Eye (tissue), 1 donor: Measurements from ENCODE around the gene AZGP1.
"Not testable (repeated sequence)": the region's sequence is repeated elsewhere in the genome, so short reads cannot be mapped to it uniquely, and the experiment has no call there.

Source experiments
- DNase-seq: peaks from one replicate; pipeline ENCODE4 v3.0.0-alpha.2; 2015

Gene AZGP1

DNA sequence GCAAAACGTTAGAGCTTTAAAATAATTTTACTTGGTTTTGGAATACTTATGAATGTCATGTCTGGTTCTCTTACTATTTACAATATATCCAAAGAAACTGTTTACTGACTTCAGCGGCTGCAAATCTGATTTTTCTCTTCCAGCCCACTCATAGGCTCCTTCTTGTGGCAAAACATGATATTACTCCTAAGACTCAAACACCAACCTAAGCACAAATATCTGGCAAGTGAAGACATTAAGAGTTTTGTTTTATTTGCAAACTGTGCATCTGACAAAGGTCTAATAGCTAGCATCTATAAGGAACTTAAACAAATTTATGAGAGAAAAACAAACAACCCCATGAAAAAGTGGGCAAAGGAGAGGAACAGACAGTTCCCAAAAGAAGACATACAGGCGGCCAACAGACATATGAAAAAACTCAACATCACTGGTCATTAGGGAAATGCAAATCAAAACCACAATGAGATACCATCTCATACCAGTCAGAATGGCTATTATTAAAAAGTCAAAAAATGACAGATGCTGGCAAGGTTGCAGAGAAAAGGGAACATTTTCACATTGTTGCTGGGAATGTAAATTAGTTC is 26.1 kb downstream of the AZGP1 start:
- no peak for DNase-seq

DNA sequence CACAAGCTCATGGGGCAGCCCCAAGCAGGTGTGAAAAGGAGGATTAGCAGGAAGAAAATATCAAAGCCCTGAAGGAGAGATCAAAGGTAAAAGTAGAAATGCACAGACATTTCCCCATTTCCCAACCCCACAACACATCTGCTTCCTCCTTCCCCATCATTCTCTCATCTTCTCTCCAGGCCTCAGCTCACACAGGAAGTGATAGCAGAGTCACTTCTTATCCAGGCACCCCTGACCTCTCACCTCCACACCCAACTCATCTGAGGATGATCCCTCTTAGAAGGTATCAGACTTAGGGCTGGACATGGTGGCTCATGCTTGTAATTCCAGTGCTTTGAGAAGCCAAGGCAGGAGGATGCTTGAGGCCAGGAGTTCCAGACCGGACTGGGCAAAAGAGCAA is 28.2 kb downstream of the AZGP1 start:
- DNase-seq: no peak

DNA sequence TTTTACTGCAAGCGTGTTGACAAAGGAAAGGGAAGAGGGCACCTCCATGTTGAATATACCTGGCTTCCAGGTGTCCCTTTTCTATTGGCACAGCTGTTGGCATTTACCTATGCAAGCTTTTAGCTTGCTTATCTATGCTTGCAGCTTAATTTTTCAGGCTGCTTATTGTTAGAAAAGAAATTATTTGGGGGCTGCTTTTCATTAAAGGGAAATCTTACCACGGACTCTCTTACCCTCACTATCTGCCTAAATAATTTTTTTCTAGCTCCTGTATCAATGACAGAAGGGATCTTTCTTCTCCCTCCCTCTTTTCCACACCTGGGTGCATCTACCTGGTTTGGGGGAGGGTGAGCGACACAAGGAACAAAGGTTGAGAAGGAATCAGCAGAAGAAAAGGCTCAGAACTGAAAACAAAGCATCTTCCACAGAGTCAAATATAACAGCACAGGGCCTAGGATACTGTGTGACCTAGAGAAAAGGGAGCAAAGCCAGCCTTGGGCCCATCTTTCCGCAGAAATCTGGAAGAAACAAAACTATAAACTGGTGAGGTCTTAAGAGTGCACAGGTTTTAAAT is 31.2 kb downstream of the AZGP1 start:
- no peak for DNase-seq

DNA sequence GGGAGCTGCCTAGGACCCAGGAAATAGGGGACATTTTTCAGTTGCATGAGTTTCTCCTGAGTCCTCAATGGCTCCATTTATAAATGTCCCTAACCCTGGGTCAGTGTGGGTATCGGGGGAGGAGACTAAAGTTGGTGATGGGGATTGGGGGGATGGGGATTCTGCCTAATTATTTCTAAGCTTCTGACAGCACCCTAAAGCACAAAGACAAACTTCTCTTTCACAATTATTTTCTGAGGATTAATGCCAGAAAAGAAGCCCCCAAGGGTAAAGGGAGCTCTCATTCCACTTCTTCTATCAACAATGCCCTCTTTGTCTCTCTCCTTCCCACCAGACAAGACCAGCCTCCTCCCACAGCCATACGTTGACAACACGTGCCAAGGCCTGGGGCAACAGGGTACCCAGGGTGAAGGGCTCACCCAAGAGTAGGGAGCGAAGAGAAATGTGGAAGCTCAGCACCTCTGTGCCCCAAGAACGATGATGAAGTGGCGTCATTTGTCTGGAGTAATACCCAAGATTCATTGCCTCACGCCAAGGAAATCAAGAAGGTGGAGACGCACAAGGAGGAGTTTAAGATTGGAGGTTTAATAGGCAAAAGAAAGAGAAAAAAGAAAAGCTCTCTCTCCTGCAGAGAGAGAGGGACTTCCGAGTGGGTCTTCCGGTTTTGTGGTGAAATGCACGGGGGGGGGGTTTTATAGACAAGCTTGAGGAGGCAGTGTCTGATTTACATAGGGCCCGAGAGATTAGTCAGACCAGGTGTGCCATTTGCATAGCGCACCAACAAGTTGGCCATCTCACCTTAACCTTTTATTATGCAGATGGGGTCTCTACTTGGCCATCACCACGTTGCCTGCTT is 32.0 kb downstream of the AZGP1 start:
- DNase-seq: peak; percentile 25

DNA sequence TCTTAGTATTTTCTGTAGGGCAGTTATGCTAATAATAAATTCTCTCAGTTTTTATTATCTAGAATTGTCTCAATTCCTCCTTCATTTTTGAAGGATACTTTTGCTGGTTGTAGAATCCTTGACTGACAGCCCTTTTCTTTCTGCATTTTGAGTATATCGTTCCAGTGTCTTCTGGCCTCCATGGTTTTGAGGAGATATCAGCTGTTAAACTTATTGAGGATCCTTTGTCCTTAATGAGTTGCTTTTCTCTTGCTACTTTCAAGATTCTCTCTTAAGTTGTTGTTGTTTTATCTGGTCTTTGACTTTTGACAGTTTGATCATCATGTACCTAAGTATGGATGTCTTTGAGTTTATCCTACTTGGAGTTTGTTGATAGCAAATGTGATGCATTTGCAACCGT is 37.5 kb downstream of the AZGP1 start:
- DNase-seq: no peak

DNA sequence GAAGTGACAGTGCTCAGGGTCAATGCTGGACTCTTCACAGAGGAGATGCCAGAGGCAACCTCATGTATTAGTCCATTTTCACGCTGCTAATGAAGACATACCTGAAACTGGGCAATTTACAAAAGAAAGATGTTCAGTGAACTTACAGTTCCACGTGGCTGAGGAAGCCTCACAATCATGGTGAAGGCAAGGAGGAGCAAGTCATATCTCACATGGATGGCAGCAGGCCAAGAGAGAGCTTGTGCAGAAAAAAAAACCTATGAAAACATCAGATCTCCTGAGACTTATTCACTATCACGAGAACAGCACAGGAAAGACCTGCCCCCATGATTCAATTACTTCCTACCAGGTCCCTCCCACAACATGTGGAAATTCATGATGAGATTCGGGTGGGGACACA is 40.8 kb downstream of the AZGP1 start:
- DNase-seq: not testable (repeated sequence)

DNA sequence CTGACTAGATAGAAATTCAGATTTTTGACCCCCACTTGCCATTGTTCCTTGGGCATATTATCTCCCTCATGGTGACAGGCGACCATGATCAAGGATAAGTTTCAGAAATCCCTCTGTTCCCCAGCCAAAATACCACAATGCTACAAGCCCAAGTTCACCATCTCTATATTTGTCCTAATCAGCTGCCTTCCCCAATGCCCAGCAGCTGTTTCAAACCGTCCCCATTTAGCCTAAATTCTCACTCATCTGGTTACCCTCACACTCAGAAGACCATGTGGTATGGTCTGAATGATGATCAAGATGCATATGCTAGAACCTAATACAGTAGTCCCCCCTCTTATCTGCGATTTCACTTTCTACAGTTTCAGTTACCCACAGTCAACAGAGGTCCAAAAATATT is 45.5 kb downstream of the AZGP1 start:
- no peak for DNase-seq

DNA sequence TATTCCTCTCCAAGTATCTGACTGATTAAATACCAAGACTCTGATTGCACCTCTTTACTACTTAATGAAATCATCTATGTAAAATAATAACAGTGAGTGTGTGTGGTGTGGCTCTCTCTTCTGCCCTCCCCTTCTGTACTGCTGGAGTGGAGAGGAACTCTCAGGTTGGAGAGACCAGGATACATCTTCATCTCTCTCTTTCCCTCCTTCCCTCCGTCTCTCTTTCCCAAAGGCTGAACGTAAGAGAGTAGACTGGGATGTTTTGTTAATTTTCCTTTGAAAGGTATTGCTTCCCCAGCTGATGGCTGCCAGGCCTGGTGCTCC is 46.1 kb downstream of the AZGP1 start:
- no peak for DNase-seq

DNA sequence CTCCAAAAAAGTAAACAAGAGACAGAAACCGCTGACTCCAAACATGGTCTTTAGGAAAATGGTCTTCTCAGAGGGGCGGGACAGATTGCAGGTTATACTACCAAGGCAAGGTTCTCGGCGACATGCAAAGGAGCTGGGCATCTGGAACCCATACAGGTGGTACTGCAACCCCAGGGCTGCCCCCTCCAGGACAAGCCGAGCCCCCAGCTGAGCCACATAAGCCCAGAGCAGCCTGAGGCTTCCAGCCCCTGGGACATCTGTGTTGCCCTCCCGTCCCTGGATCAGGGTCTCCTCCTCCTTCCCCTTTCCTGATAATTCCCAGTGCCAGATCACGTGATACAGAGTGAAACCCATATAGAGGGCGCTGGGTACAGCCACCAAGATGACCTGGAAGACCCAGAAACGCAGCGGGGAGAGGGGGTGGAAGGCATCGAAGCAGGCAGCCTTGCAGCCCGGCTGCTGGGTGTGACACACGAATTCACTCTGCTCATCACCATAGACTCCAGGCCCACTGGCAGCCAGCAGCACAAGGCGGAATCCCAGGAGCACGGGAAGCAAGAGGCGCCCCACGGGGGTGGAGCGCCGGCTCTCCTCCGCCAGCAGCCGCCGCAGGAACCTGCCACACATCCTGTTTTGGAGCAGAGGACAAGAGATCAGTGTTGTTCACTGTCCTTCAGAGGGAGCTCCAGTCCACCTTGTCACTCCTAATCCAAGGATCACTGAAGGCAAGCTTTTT is 46.7 kb downstream of the AZGP1 start, which contains the start of gene GJC3:
GJC3 (minus strand) TSS at position 627 of the 736 bp plus-strand sequence; CDS start at position 627, 0 bp downstream.
- DNase-seq: peak; percentile 77

DNA sequence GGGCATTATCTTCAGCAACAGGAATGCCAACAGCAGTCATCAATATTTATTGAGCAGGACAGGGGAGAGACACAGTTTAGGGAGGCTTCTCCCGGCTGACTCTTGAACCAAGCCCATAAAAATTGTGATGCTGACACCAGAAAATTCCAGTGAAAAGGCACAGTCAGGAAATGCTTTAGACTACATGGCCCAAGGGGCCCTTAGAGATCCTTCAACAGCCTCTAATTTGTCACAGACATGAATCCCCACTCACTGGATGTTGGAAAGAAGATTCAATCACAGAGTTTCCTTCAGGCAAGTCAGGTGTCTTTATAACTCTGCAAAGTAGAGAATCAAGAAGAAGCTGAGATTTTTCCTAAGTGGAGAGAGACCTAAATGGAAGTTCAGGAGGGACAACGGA is 47.6 kb downstream of the AZGP1 start:
- DNase-seq: no peak

DNA sequence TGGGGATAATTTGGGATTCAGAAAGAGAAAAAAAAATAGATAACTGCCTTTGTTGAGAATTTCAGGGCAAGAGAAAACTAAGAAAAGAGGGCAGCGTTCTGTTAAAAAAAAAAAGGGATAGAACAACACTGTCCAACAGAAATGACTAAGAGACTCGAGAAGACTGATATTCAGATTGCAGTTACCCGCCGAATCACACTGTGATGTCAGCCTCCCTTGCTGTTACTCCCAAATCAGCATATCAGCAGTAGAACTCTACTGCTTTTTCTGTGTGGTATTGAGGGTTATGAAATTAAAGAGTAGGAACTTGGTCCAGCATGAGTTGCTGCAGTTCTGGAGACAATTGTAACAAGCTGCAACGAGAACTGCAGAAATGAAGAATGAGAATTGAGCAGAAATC is 48.3 kb downstream of the AZGP1 start:
- DNase-seq: no peak

DNA sequence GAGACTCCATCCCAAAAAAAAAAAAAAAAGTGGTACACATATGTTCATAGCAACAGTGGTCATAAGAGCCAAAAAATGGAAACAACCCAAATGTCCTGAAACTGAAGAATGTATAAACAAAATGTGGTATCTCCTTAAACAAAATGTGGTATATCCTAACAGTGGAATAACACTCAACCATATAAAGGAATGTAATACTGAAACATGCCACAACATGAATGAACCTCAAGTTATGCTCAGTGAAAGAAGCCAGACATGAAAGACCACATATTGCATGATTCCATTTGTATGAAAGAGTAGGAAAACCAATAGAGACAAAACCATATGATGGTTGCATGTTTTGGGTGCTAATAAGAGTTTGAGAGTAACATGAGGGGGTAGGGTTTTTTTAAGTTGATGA is 49.5 kb downstream of the AZGP1 start:
- DNase-seq: no peak

DNA sequence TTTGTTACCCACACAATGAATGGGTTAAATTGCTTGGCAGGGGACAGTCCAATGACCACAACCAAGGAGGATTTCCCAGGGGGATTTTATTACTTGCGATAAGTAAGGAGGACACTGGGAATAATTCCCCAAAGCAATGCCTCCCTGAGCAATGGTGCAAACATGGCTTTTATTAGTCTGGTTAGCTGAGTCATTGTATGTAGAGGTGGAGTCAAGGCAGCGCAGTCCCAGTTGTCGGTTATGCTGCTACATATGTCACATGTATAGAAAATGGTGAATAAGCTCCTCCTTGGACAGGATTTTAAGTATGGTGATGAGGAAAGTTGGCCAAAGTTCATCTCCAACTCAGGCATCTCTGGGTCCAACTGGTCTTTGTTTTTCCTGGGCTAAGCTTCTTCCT is 52.6 kb downstream of the AZGP1 start:
- DNase-seq: no peak

DNA sequence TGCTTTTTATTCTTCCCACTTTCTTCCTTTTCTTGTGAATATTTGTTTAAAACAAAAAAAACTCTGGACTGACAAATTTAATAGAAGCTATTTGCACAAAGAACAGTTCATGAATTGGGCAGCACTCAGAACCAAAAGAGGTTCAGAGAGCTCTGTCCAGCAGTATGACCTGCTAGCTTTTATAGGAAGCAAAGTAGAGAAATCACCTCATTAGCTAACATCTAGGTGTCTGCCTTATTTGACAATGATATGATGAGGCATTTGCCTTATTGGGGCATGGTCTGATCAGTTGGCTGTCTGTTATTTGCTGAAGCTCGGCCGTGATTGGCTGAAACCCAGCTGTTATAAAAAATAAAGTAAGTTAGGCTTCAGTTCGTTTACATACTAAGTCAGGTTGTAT is 55.7 kb downstream of the AZGP1 start:
- peak; percentile 22 for DNase-seq

DNA sequence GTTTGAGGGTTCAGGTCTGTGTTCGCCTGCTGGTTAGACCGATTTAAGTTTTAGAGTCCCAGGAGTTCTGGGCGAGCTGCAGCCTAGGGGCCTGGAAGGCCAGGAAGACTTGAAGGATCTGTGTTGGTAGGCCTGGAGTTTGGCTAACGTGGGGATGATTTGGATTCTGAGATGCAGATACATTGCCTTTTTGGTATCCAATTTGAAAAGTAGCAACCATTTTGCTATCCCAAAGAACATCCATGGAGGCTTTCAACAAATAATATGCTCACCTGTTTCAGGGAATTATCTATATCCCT is 56.1 kb downstream of the AZGP1 start:
- no peak for DNase-seq

DNA sequence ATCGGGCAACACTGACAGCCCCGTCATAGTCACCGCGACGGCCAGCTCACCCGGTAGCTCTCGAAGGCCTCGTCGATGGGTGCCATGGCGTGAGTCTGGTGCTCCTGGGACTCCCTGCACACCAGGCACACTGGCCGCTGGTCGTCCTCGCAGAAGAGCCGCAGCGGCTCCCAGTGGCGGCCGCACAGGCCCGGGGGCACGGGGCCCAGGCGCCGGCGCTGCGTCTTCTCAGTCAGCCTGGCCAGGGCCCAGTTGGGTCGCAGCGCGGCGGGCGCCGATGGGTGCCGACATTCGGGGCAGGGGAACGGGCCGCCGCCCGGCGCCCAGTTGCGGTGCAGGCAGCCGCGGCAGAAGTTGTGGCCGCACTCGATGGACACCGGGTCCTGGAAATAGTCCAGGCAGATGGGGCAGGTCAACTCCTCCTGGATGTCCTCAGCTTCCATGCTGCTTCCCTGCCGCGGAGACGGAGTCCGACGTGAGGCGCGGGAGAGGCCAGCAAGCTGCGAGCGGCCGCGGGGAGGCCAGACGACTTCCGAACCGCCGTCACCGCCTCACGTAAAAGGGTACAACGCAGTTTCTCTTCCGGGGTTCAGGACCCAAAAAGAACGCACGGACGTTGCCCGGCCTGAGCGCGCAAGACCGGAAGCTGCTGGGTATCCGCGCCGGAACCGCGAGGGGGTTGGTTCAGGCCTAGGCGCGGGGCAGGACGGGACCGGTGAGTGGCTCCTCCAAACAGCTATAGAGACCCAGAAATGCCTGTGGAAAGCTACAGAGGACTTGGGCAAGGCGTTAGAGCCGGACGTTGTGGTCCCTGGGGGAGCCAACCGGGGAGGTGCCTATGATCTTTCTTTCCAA is 56.6 kb downstream of the AZGP1 start, which contains the start of gene TRIM4:
TRIM4 (minus strand) TSS at position 572 of the 855 bp plus-strand sequence; CDS start at position 443, 129 bp downstream.
- peak; percentile 93 for DNase-seq
